Stimulated activated CD8-positive, alpha-beta memory T cell treated with anti-CD3 and anti-CD28 coated beads, Interleukin-4, amount 100 ng/mL, for 48 hours (primary cell): ENCODE data around the gene SDHAF1.

Experiments used
- DNase-seq: peaks from one replicate; pipeline ENCODE4 v3.0.0-alpha.2; 2020

The SDHAF1 gene

DNA sequence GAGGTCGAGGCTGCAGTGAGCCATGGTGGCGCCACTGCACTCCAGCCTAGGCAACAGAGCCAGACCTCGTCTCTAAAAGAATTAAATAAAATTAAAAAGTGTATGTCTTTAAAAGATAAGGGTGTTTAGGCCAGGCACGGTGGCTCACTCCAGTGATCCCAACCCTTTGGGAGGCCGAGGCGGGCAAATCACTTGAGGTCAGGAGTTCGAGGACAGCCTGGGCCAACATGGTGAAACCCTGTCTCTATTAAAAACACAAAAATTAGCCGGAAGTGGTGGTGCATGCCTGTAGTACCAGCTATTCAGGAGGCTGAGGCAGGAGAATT is 7.5 kb upstream of the SDHAF1 start:
- DNase-seq, result no peak

DNA sequence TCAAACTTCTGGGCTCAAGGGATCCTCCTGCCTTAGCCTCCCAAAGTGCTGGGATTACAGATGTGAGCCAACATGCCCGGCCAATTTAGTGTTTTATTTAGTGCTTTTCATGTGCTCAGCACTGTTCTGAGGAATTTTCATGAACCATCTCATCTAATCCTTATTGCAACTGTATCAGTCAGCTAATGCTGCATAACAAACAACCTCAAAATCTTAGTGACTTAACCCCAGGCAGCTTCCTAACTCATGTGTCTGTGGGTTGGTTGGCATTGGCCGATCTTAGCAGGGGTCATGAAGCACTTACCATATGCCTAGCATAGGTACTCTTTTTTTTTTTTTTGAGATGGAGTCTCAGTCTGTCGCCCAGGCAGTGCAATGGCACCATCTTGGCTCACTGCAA is 6.2 kb upstream of the SDHAF1 start:
- DNase-seq, result no peak

DNA sequence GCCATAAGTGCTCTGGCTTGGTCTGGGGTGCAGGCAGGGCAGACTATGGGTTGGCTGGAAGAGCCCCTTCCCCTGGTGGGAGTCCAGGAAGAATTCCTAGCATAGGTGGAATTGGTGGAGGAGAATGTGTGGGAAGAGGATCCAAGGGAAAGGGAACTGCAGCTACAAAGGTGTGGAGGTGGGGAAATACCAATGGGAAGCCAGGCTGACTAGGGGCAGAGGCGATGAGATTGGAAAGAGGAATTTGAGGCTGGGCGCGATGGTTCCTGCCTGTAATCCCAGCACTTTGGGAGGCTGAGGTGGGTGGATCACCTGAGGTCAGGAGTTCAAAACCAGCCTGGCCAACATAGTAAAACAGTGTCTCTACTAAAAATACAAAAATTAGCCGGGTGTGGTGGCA is 4.8 kb upstream of the SDHAF1 start:
- no peak for DNase-seq

DNA sequence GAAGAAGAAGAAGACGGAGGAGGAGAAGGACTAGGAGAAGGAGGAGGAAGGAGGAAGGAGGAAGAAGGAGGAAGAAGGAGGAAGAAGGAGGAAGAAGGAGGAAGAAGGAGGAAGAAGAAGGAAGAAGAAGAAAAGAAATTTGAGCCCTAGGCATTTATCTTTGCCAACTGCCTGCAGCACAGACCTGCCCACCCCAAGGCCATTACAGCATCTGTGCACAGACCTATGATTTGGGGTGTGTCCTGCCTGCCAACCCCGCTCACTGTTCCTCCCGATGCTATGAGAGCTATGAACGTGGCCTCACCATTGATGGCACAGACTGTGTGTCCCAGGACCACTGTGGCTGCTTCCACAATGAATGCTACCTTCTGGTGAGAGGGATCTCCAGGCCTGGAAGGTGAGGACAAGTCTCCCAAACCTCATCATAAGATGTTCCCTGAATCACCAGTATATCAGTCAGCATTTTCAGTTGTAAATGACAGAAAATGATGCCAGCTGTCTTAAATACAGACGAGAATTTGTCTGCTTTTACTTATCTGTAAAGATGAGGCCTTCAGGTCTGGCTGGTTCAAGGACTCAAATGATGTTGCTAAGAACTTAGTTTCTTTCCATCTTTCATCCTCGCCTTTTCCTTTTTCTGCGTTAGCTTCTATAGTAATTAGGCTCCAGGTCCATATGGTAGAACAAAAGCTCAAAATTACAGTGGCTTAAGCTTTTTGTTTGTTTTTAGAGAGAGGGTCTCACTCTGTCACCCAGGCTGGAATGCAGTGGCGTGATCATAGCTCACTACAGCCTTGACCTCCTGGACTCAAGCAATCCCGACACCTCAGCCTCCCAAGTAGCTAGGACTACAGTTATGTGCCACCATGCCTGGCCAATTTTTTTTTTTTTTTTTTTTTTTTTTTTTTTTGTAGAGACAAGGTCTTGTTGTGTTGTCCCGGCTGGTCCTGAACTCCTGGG is 3.9 kb upstream of the SDHAF1 start:
- DNase-seq, result no peak

DNA sequence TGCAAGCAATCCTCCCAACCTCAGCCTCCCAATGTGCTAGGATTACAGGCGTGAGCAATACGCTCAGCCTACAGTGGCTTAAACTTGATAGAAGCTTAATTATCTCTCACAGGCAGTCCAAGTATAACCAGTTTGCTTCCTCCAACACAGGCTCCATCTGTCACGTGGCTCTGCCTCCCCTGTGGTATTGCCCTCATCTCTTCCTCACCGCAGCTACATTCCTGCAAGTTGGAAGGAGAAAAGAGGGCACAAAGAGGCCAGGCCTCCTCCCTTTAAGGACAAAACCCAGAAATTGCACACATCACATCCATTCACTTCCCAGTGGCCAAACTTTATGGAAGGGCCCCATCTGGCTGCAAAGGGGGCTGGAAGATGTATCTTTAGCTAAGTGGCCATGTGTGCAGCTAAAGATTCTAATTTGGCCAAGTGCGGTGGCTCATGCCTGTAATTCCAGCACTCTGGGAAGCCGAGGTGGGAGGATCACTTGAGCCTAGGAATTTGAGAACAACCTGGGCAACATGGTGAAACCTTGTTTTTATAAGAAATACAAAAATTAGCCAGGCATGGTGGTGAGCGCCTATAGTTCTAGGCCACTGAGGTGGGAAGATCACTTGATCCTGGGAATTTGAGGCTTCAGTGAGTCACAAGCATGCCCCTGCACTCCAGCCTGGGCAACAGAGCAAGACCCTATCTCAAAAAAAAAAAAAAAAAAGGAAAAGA is 3.1 kb upstream of the SDHAF1 start:
- no peak for DNase-seq

DNA sequence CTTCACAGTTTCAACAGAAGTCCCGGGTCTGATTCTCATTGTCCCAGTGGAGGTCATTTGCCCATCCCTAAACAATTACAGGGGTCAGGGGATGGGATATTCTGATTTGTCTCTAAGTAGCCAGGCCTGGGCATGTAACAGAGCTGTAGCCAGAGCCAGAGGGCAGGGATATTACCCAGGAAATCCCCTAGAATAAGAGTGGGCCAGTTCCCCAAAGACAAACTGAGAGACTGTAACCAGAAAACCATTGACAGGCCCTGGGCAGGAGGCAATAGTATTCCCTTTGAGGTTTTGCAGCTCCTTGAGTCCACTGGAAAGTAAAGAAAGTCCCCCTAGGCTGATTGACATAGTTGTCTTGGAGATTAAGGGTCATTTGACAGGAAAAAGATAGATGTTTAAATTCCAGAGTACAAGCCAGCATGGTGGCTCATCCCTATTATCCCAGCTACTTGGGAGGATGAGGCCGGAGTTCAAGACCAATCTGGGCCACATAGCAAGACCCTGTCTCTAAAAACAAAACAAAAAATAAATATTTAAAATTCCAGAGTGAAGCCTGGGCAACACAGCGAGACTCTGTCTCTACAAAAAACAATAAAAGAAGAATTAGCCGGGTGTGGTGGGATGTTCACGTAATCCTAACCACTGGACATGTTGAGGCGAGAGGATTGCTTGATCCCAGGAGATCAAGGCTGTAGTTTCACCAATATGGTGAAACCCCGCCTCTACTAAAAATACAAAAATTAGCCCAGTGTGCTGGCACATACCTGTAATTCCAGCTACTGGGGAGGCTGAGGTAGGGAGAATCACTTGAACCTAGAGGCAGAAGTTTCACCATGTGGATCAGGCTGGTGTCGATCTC is 1.9 kb upstream of the SDHAF1 start:
- DNase-seq, result no peak

DNA sequence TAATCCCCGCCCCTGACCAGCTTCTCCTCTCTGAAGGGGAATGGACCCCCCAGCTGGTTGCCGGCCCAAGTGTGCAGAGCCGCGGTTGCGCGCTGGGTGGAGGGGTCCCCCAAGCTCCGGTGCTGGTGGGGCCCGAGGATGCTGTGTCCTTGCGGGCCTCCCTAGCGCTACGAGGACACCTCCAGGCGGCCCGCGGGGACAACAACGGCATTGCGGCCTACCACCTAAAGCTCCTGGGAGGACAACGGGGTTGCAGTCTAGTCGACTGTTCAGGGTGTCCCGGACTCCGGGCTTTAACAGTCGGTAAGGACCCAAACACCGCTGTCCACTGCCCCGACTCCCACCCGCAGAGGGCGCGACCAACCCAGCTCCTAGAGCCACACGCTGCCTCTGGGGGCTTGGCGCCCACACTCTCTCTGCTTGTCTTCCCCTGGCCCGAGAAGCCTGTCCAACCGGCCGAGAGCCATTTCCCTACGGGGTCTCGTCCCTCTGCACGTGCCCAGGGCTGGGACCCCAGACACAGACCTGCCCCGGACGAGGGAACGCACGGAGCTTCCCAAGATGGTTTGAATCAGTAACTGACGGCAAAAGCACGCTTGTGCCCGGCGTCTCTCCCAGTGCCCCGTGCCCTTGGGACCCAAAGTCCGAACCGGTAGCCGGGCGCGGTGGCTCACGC is 927 bp upstream of the SDHAF1 start:
- DNase-seq, result no peak

DNA sequence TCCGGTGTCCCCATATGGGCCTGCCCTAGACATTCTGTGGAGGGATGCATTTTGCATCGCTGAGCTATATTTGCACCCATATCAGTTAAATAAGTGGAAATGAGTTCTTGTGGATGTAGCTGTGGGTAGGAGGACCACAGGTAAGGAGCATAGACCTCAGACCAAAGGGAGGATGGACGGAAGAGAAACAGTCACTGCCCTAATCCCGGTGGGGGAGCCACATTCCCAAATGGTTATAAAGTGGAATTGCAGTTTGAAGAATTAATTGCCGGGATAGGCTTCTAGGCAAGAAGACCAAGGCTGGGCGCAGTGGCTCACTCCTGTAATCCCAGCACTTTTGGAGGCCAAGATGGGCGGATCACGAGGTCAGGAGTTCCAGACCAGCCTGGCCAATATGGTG is 1.8 kb downstream of the SDHAF1 start:
- no peak for DNase-seq

DNA sequence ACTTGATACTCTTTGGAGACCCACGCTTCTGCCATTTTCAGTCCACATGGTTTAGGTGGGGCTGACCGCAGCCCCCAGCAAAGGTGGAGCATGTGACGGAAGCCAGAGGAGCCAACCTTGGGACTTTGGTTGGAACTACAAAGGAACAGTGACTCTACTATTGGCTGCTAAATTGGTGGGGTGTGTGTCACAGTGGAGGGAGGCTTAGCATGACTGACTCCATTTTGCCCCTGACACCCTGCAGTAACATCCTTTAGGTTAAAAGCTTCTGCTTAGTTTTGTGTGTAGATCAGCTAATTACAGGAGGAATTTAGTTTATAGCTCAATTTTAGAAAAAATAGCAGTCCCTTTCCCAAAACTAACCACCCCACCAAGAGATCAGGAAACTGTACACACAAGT is 6.6 kb downstream of the SDHAF1 start:
- no peak for DNase-seq

DNA sequence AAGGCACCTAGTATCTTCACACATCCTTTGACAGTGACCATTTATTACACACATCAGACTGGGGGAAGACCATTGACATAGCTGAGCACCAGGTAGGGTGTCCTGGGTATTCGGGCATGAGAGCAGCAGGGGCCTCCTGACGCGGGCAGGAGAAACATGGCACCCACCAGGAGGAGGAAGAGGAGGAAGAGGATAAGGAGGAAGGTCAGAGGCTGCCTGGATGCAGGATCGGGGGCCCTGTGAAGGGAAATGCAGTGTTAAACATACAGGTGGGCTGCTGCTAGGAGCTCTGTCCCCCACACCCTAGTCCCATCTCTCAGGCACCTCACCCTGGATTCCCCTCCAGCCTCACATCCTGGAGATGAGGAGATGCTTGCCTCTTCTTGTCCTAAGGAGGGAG is 8.3 kb downstream of the SDHAF1 start:
- DNase-seq, result no peak

DNA sequence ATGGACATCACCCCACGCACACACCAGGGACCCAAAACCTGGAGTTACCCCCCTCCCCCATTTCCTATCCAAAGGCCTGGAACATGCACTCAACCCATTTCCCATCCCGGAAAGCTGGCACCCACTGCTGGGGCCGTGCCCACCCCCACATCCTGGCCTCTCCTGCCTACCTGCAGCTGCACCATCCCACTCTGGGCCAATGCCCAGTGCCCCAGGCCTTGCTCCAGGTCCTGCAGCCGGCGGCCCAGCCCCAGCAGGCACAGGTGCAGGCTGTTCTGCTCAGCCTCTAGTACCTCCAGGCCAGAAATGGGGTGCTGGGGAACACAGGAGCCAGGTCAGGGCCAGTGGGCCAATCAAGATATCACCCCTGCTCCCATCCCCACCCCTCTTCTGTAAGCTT is 12.0 kb downstream of the SDHAF1 start:
- DNase-seq, result no peak

DNA sequence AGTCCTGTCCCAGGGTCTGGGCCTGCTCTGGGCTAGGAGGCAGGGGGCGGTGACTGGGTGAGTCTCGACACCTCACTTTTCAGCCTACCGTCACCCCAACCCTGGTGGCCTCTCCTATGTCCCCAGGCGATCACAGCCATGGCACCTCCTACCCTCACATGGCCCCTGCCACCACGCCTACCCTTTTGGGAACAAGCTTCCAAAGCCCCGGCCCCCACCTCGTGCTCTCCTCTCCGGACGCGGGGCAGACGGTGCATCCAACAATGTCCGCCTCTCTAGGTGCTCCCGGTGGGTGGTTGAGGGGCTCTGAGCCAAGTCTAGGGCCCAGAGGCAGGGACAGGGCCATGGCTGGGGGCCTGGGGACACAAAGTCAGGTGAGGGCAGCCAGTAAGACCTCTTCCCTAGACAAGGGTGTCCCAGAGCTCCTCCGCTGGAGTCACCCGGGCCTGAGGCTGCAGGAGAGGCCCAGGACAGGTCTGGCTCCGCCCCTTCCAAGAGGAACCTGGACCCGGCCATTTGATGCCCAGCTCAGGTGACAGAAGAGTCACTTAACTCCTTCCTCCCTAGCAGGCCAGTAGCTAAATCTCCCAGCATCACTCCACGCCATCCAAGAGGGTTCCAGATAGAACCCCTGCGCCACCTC is 13.5 kb downstream of the SDHAF1 start, which contains the start of gene SYNE4:
SYNE4 (minus strand) TSS at position 478 of the 643 bp plus-strand sequence; CDS start at position 346, 132 bp downstream.
- no peak for DNase-seq

DNA sequence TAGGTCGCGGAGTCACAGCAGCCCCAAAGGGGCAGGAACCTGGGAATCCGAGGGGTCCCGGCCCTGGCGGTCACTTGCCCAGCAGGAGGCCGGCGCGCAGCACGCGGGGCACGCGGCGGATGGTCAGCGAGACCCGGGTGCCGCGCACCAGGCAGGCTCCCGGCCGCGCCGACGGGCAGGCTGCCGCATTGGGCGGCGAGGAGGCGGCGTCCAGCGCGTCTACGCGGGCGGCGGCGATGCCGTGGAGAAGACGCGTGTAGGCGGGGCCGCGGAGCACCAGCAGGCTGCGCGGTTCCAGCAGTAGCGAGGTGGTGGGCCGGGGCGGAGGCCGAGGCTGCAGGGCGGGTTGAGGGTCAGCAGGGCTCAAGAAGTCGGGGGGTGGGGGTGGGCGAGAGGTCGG is 14.2 kb downstream of the SDHAF1 start:
- DNase-seq, result peak; percentile 70

DNA sequence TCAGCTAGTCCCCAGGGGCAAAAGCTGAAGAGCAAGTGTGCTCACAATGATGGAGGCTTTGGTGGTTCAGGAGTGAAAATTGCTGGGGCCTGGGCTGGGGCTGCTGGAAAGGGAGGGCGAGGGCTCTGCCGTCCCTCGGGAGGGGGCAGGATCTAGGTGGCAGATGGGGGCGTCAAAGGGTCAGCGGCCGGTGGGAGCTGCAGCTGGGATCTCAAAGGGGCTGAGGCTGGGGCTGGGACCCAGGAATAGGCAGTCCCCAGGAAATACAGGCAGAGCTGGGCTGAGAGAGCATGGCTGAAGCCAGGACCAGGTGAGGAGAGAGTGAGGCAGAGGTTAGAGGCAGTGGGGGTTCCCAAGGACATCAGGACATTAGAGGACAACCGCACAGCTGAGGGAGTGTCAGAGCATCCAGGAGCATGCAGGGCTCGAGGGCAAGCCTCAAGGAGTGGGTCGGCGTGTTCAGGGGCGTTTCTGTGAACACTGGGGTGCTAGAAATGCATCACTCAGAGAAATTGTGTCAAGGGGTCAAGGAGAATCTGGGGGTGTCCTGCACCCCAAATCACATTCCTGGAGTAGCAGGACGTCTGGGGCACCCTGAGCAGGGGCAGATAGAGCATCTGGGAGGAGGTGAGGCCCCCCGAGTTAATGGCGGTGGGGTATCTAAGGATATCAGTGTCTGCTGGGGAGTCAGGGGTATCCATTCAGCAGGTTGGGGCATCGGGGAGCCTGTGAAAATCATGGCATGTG is 14.8 kb downstream of the SDHAF1 start:
- no peak for DNase-seq

DNA sequence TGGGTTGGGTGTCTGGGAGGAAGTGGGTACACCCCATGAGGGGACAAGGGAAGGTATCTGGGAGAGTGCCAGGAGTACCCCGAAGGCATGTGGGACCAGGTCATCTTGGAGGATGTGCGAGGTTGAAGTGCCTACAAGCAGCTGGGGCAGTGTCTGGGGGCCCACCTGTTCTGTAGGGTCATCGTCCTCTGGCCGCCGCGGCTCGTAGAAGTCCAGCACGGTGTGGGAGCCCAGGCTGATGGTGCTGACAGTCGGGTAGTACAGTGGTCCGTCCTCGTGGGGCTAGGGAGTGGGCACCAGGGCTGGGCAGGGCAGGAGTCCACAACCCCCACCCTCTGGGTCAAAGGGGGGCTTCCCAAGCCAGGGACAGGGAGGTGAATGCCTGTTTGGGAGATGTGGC is 15.4 kb downstream of the SDHAF1 start:
- no peak for DNase-seq

DNA sequence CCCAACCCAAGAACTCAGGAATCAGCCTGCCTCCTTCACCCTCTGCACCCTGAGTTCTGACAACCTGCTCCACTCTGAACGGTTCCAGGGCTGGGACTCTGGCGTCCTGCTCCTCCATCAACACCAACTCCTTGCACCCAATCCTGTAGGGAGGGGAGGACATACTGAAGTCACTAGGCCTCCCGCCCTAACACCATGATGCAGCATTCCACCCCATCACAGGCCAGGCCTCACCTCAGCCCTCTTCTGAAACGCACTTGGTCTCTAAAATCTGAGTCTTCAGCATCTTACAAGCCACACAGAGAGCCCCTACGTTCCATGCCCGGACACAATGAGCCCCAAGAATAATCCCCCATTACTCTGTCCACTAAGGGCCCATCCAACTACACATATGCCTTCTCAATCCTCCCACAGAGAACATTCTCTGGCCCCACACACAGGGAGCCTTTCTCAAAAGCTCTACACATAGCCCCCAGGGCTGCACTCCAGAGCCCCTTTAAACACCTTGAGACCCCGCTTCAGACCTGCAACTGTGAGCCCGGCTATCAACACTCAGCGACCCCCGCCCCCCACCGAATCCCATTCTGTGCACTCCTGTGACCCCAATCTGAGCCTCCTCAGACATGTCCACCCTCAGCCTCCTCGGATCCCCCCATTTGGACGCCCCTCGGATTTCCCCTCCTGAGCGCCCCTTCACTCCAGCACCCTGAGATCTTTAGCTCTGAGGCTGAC is 18.5 kb downstream of the SDHAF1 start:
- no peak for DNase-seq

DNA sequence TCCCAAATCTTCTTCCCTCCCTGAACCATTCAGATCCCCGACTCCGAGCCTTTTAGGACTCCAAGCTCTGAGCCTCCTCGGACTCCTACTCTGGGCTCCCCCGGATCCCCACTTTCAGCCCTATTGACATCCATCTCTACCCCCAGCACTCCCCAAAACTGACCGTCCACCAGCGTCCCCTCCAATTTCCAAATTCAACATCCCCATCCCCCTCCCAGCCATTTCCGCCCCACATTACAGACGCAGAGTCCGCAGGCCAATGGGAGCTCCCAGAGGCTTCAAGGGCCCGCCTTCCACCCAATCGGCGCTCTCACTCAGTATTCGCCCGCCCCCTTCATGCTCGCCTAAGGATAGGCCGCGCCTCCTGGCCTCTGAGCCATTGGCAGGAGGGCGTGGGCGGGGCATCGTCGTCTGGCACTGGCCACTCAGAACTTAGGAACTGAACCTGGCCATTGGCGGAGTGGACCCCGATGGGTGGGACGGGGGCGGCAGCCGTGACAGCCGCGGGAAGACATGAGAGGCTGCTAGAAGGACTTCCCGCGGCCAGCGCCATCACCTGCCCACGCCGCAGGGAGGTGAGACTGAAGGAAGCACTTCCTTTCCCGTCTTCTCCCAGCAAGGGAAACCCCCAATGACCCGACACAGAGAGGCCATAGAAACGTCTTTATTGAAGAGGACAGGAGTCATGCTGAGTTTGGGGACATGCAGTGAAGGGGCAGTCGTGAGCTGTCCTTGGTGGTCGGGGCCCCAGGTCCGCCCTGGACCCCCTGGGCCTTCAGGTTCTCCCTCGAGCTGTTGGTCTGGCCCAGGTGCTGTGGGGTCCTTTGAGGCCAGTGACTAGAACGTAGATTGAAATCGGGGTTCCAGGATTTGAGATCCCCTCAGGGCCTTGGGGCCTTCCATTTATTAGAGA is 19.3 kb downstream of the SDHAF1 start, which contains the start of gene ALKBH6:
ALKBH6 (minus strand) TSS at position 202 of the 913 bp plus-strand sequence. CDS start 816 bp downstream, outside the sequence.
- peak; percentile 100 for DNase-seq

DNA sequence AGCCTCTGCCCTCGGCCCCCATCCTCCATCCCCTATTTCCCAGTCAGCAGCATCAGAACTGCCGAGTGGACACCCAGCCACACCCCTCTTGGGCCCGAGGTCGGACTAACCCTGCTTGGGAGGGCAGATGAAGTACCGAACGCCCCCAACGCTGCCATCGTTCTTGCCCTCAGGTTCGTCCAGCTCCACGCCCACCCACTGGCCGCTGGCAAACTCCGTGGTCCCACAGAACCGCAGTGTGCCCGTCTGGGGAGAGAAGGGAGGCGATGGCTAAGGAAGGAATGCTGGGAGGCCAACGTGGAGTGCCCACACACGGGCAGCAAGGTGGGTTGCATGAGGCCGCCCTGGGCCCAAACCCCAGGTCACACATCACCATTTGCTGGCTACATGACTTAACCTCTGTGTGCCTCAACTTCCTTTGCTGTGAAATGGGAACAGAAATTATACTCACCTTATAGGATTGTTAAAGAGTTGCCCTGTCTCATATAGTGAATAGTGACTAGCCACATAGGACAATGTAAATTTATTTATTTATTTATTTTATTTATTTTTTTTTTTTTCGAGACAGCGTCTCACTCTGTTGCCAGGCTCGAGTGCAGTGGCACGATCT is 24.2 kb downstream of the SDHAF1 start:
- no peak for DNase-seq

DNA sequence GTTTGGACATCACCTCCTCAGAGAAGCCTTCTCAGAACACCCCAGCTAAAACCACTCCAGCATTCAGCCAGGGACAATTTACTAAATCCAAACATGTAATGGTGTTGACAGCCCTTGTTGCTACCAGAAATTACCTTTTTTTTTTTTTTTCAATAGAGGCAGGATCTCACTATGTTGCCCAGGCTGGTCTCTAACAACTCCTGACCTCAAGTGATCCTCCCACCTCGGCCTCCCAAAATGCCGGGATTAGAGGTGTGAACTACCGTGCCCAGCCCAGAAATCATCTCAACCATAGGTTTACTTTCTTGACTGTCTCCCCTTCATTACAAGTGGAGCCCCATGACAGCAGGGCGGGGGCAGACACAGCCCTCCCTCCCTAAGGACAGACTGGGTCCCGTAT is 28.4 kb downstream of the SDHAF1 start:
- DNase-seq, result no peak
